ENCODE data around the gene PWWP2B.

DNA sequence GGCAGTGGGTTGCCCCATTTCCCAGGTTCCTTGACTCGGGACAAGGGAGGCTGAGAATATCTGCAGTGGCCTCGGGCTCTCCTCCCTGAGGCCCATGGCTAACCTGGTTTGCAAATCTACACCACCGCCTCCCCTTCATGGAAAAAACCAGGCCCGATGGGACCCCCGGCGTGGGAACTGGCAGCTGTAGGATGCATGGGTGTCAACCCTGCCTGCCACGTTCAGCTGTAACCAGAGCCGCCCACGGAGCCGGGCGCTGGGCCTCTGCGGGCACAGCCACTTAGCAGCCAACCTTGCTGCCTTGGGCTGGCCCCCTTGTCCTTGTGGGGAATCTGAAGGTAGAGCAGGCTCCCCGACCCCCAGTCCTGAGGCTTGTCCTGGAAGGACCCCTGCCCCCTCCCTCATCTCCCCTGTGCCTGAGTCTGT lies 1.6 kb downstream of the PWWP2B start:
- TF ChIP-seq, protein P1, sequence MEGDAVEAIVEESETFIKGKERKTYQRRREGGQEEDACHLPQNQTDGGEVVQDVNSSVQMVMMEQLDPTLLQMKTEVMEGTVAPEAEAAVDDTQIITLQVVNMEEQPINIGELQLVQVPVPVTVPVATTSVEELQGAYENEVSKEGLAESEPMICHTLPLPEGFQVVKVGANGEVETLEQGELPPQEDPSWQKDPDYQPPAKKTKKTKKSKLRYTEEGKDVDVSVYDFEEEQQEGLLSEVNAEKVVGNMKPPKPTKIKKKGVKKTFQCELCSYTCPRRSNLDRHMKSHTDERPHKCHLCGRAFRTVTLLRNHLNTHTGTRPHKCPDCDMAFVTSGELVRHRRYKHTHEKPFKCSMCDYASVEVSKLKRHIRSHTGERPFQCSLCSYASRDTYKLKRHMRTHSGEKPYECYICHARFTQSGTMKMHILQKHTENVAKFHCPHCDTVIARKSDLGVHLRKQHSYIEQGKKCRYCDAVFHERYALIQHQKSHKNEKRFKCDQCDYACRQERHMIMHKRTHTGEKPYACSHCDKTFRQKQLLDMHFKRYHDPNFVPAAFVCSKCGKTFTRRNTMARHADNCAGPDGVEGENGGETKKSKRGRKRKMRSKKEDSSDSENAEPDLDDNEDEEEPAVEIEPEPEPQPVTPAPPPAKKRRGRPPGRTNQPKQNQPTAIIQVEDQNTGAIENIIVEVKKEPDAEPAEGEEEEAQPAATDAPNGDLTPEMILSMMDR (IDR thresholded peaks at IDR 0.05): no peak
- no peak for TF ChIP-seq REST (IDR thresholded peaks at IDR 0.05; ENCODE audit: insufficient read depth in 1 of 2, low read depth in 2 of 2, low read length in 1 of 2)
- TF ChIP-seq POLR2AphosphoS5 (IDR thresholded peaks at IDR 0.05; ENCODE audit: low read depth, low read length): no peak
- TF ChIP-seq SIN3A (IDR thresholded peaks at IDR 0.05; ENCODE audit: borderline replicate concordance, insufficient read depth, low read depth, low read length): no peak

Data from Panc1 (cell line).